ENCODE results near the gene TMEM35B. TPM values are rescaled to one million over a fixed set of nuclear protein-coding genes. Genes with fewer than 3 reads are reported as not detected.

The TMEM35B gene
- total RNA-seq, 1 experiment from 2014 or later = 8.7 TPM

GRCh38 chr1:35029761-35030160 lies 44.6 kb upstream of the TMEM35B start (continued):
- TF ChIP-seq ARID4B (CRISPR knock-in tag; IDR thresholded peaks at IDR 0.05; ENCODE audit: borderline replicate concordance) (no peak), SMAD4 (CRISPR knock-in tag; IDR thresholded peaks at IDR 0.05) (no peak)

- POLR2A ChIA-PET = no interaction called here
- peaks cover under 1% of the 10 kb centered on the region; the same call in 1 of the 2 replicates for H3K36me3 Mint-ChIP-seq
- H3K27me3 Mint-ChIP-seq (ENCODE audit: low read depth) = no peaks in the 10 kb centered on the region
- CTCF ChIA-PET = no interaction called here
- DNase-seq (ENCODE audit: low spot score) (no peak), ATAC-seq (no peak)
- H3K4me1 Mint-ChIP-seq = no peaks in the 10 kb centered on the region
- no peak overlapping the region for H3K4me3 Mint-ChIP-seq
- H3K27ac Mint-ChIP-seq = no peak overlapping the region
- no peaks in the 10 kb centered on the region for H3K9me3 Mint-ChIP-seq
- no peak for TF ChIP-seq NFYB (CRISPR knock-in tag; conservative IDR thresholded peaks at IDR 0.05; ENCODE audit: low read depth)
- TF ChIP-seq FOXP4 (CRISPR knock-in tag; IDR thresholded peaks at IDR 0.05) = no peak
Measured at GRCh38 chr1:35016406-35016805, 31.3 kb upstream of the TMEM35B start.

- no peak for ATAC-seq
- Mint-ChIP-seq H3K9me3 (no peaks in the 10 kb centered on the region), H3K36me3 (peaks cover 14% of the 10 kb centered on the region), H3K4me1 (no peaks in the 10 kb centered on the region), H3K27me3 (ENCODE audit: low read depth) (no peaks in the 10 kb centered on the region), H3K4me3 (no peak overlapping the region), H3K27ac (no peak overlapping the region)
- POLR2A ChIA-PET = no interaction called here
- CTCF ChIA-PET = no interaction called here
- no peak for DNase-seq (ENCODE audit: low spot score)
- TF ChIP-seq ZNF416 (CRISPR knock-in tag; IDR thresholded peaks at IDR 0.05) (no peak), FOXP4 (CRISPR knock-in tag; IDR thresholded peaks at IDR 0.05) (no peak), ZNF121 (CRISPR knock-in tag; IDR thresholded peaks at IDR 0.05) (no peak), SMAD3 (CRISPR knock-in tag; IDR thresholded peaks at IDR 0.05; ENCODE audit: borderline replicate concordance) (no peak), IRF1 (CRISPR knock-in tag; IDR thresholded peaks at IDR 0.05) (no peak), TP53 (CRISPR knock-in tag; IDR thresholded peaks at IDR 0.05) (no peak), CDX4 (CRISPR knock-in tag; IDR thresholded peaks at IDR 0.05; ENCODE audit: borderline replicate concordance) (no peak), SMAD4 (CRISPR knock-in tag; IDR thresholded peaks at IDR 0.05) (no peak), ZNF423 (CRISPR knock-in tag; IDR thresholded peaks at IDR 0.05) (no peak), STAT6 (CRISPR knock-in tag; conservative IDR thresholded peaks at IDR 0.05; ENCODE audit: low read depth) (no peak), ERG (CRISPR knock-in tag; IDR thresholded peaks at IDR 0.05) (no peak), AFF4 (CRISPR knock-in tag; IDR thresholded peaks at IDR 0.05; ENCODE audit: borderline replicate concordance) (no peak), RORB (CRISPR knock-in tag; IDR thresholded peaks at IDR 0.05) (no peak)
Measured at GRCh38 chr1:35014486-35014885, 29.3 kb upstream of the TMEM35B start.
